WTC11 (cell line): Measurements from ENCODE around the gene LETM1. TPM values are rescaled to one million over a fixed set of nuclear protein-coding genes. Genes with fewer than 3 reads are reported as not detected.

ENCODE experiments used
- ATAC-seq: fragments of 200-7000 bp; cut with Tn5 transposase; 2 replicates; pipeline ENCODE4 v1.10.0; 2021; ENCODE audit warnings: mild to moderate bottlenecking, moderate library complexity
- CTCF ChIA-PET: fragments of 300-600 bp; sonication (Branson Sonifier 250); formaldehyde crosslinking; loops from one replicate; lab custom pipeline; 2021; ENCODE audit warnings: antibody characterized with exemption; lab: Charles Lee
- POLR2A ChIA-PET: fragments of 350-600 bp; sonication (Branson Sonifier 250); formaldehyde crosslinking; loops from one replicate; lab custom pipeline; 2021; ENCODE audit warnings: antibody characterized with exemption; lab: Charles Lee
- DNase-seq: peaks from one replicate; pipeline ENCODE4 v3.0.0; 2021; ENCODE audit warnings: low spot score
- H3K27ac Mint-ChIP-seq: 2 replicates; pipeline ENCODE4 v1.8.0; 2021; ENCODE audit warnings: mixed read lengths
- H3K27me3 Mint-ChIP-seq: 2 replicates; pipeline ENCODE4 v1.8.0; 2021; ENCODE audit warnings: low read depth, mild to moderate bottlenecking, moderate library complexity, mixed read lengths
- H3K36me3 Mint-ChIP-seq: 2 replicates; pipeline ENCODE4 v1.8.0; 2021; ENCODE audit warnings: mixed read lengths
- H3K4me1 Mint-ChIP-seq: 2 replicates; pipeline ENCODE4 v1.8.0; 2022; ENCODE audit warnings: mixed read lengths
- H3K4me3 Mint-ChIP-seq: 2 replicates; pipeline ENCODE4 v1.8.0; 2021; ENCODE audit warnings: mild to moderate bottlenecking, moderate library complexity, mixed read lengths
- H3K9me3 Mint-ChIP-seq: 2 replicates; pipeline ENCODE4 v1.8.0; 2021; ENCODE audit warnings: mixed read lengths
- ATF1 ChIP-seq: sonication (generic); formaldehyde crosslinking; IDR thresholded peaks from 2 replicates; pipeline ENCODE4 v1.8.1; 2023; ENCODE audit warnings: mild to moderate bottlenecking, moderate library complexity, missing genetic modification reagents
- EMX1 ChIP-seq: fragments of 250-450 bp; sonication (Bioruptor Pico); IDR thresholded peaks from 2 replicates; pipeline ENCODE4 v1.8.0; 2021; ENCODE audit warnings: mild to moderate bottlenecking
- FOXK1 ChIP-seq: sonication (generic); formaldehyde crosslinking; IDR thresholded peaks from 2 replicates; pipeline ENCODE4 v1.8.0; 2022; ENCODE audit warnings: mild to moderate bottlenecking, moderate library complexity, missing genetic modification reagents
- GRHL2 ChIP-seq: fragments of 250-450 bp; sonication (Bioruptor Pico); IDR thresholded peaks from 2 replicates; pipeline ENCODE4 v1.8.0; 2022; ENCODE audit warnings: mild to moderate bottlenecking, moderate library complexity; ENCODE audit not compliant: insufficient replicate concordance, severe bottlenecking
- HMGA2 ChIP-seq: fragments of 250-450 bp; sonication (Bioruptor Pico); IDR thresholded peaks from 2 replicates; pipeline ENCODE4 v1.4.0; 2021; ENCODE audit warnings: mild to moderate bottlenecking, moderate library complexity
- JAZF1 ChIP-seq: fragments of 250-450 bp; sonication (Bioruptor Pico); IDR thresholded peaks from 2 replicates; pipeline ENCODE4 v1.9.0; 2021; ENCODE audit warnings: moderate library complexity, mild to moderate bottlenecking, inconsistent platforms
- MXD4 ChIP-seq: fragments of 250-450 bp; sonication (Bioruptor Pico); IDR thresholded peaks from 2 replicates; pipeline ENCODE4 v1.8.0; 2021; ENCODE audit warnings: mild to moderate bottlenecking, moderate library complexity, borderline replicate concordance
- NFE2L1 ChIP-seq: sonication (generic); formaldehyde crosslinking; IDR thresholded peaks from 2 replicates; pipeline ENCODE4 v1.8.1; 2023; ENCODE audit warnings: missing genetic modification reagents
- OVOL2 ChIP-seq: fragments of 250-450 bp; sonication (Bioruptor Pico); IDR thresholded peaks from 2 replicates; pipeline ENCODE4 v1.9.0; 2021; ENCODE audit warnings: mild to moderate bottlenecking, borderline replicate concordance
- PRRX2 ChIP-seq: fragments of 250-450 bp; sonication (Bioruptor Pico); IDR thresholded peaks from 2 replicates; pipeline ENCODE4 v1.8.0; 2021; ENCODE audit warnings: mild to moderate bottlenecking
- RELA ChIP-seq: sonication (generic); formaldehyde crosslinking; IDR thresholded peaks from 2 replicates; pipeline ENCODE4 v1.8.1; 2022; ENCODE audit warnings: missing genetic modification reagents, mild to moderate bottlenecking, borderline replicate concordance
- RORB ChIP-seq: fragments of 250-450 bp; sonication (Bioruptor Pico); IDR thresholded peaks from 2 replicates; pipeline ENCODE4 v1.9.0; 2021; ENCODE audit warnings: mild to moderate bottlenecking
- ZNF232 ChIP-seq: sonication (generic); formaldehyde crosslinking; IDR thresholded peaks from 2 replicates; pipeline ENCODE4 v1.8.0; 2022; ENCODE audit warnings: mild to moderate bottlenecking, missing genetic modification reagents
- ZNF671 ChIP-seq: fragments of 250-450 bp; sonication (Bioruptor Pico); IDR thresholded peaks from 2 replicates; pipeline ENCODE4 v1.8.0; 2021; ENCODE audit warnings: mild to moderate bottlenecking
- total RNA-seq: library from RNA; stranded (reverse); gene quantifications from 3 replicates; pipeline ENCODE4 v1.2.3, GENCODE V29; 2021
- TF ChIP-seq, protein P1 (sequence below): sonication (generic); formaldehyde crosslinking; IDR thresholded peaks from 2 replicates; pipeline ENCODE4 v1.8.1; 2023; ENCODE audit warnings: mild to moderate bottlenecking, missing genetic modification reagents, borderline replicate concordance
- TF ChIP-seq, protein P2 (sequence below): sonication (generic); formaldehyde crosslinking; IDR thresholded peaks from 2 replicates; pipeline ENCODE4 v1.8.1; 2023; ENCODE audit warnings: mild to moderate bottlenecking, missing genetic modification reagents, moderate library complexity
- TF ChIP-seq, protein P3 (sequence below): fragments of 250-450 bp; sonication (Bioruptor Pico); IDR thresholded peaks from 2 replicates; pipeline ENCODE4 v2.1.2; 2022; ENCODE audit warnings: mild to moderate bottlenecking, moderate library complexity
- TF ChIP-seq, protein P4 (sequence below): sonication (generic); formaldehyde crosslinking; IDR thresholded peaks from 2 replicates; pipeline ENCODE4 v1.8.1; 2023; ENCODE audit warnings: mild to moderate bottlenecking, missing genetic modification reagents, moderate library complexity
- TF ChIP-seq, protein P5 (sequence below): sonication (generic); formaldehyde crosslinking; IDR thresholded peaks from 2 replicates; pipeline ENCODE4 v1.8.1; 2023; ENCODE audit warnings: mild to moderate bottlenecking, missing genetic modification reagents
- TF ChIP-seq, protein P6 (sequence below): fragments of 250-450 bp; sonication (Bioruptor Pico); conservative IDR thresholded peaks from 2 replicates; pipeline ENCODE4 v1.9.0; 2021; ENCODE audit warnings: mild to moderate bottlenecking
- TF ChIP-seq, protein P7 (sequence below): fragments of 250-450 bp; sonication (Bioruptor Pico); IDR thresholded peaks from 2 replicates; pipeline ENCODE4 v1.9.0; 2021; ENCODE audit warnings: mild to moderate bottlenecking

LETM1 gene
- total RNA-seq, 1 experiment from 2014 or later: 66.7 TPM

DNA sequence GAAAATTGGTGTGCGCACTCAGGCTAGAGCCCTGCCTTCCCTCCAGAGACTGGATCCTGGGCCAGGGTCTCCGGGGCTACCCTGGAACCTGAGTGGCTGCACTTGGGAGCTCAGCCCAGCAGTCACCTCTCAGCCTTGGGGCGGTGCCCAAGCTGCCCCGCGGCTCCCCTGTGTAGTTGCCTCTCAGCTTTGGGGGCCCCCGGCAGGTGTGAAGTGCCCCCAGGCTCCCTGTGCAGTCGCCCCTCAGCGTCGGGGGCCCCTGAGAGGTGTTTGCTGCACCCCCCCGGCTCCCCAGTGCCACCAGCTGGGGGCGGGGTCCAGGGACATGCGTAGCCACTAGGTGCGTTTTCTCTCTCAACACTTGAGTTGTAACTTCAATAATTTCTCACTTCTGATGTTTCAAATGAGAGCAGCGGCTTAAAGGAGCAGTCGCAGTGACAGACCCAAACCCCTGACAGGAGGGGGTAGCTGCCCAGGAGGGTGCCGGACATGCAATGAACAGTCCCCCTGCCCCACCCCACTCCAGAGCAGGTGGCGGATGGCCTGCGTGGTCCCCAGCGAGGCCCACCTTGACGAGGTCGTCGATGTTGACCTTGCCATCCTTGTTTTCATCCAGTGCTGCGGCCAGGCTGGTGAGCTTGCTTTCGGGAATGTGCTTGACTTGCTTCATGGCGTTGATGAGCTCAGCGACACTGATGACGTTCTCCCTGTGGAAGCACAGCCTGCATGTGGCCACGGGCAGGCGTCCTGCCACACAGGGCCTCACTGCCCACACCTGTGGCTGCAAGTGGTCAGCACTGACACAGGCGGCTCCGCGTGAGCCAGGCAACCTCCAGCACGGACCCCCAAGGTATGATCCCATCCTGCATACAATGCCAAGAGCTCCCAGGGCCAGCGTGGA lies 40.6 kb downstream of the LETM1 start (continued):
- TF ChIP-seq, protein P1, sequence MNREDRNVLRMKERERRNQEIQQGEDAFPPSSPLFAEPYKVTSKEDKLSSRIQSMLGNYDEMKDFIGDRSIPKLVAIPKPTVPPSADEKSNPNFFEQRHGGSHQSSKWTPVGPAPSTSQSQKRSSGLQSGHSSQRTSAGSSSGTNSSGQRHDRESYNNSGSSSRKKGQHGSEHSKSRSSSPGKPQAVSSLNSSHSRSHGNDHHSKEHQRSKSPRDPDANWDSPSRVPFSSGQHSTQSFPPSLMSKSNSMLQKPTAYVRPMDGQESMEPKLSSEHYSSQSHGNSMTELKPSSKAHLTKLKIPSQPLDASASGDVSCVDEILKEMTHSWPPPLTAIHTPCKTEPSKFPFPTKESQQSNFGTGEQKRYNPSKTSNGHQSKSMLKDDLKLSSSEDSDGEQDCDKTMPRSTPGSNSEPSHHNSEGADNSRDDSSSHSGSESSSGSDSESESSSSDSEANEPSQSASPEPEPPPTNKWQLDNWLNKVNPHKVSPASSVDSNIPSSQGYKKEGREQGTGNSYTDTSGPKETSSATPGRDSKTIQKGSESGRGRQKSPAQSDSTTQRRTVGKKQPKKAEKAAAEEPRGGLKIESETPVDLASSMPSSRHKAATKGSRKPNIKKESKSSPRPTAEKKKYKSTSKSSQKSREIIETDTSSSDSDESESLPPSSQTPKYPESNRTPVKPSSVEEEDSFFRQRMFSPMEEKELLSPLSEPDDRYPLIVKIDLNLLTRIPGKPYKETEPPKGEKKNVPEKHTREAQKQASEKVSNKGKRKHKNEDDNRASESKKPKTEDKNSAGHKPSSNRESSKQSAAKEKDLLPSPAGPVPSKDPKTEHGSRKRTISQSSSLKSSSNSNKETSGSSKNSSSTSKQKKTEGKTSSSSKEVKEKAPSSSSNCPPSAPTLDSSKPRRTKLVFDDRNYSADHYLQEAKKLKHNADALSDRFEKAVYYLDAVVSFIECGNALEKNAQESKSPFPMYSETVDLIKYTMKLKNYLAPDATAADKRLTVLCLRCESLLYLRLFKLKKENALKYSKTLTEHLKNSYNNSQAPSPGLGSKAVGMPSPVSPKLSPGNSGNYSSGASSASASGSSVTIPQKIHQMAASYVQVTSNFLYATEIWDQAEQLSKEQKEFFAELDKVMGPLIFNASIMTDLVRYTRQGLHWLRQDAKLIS (CRISPR knock-in tag): no peak
- TF ChIP-seq JAZF1 (CRISPR knock-in tag) (no peak), ZNF671 (CRISPR knock-in tag) (no peak), FOXK1 (no peak), OVOL2 (no peak), EMX1 (CRISPR knock-in tag) (no peak), ATF1 (no peak), MXD4 (no peak)
- TF ChIP-seq, protein P2, sequence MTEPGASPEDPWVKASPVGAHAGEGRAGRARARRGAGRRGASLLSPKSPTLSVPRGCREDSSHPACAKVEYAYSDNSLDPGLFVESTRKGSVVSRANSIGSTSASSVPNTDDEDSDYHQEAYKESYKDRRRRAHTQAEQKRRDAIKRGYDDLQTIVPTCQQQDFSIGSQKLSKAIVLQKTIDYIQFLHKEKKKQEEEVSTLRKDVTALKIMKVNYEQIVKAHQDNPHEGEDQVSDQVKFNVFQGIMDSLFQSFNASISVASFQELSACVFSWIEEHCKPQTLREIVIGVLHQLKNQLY (CRISPR knock-in tag): no peak
- TF ChIP-seq, protein P3, sequence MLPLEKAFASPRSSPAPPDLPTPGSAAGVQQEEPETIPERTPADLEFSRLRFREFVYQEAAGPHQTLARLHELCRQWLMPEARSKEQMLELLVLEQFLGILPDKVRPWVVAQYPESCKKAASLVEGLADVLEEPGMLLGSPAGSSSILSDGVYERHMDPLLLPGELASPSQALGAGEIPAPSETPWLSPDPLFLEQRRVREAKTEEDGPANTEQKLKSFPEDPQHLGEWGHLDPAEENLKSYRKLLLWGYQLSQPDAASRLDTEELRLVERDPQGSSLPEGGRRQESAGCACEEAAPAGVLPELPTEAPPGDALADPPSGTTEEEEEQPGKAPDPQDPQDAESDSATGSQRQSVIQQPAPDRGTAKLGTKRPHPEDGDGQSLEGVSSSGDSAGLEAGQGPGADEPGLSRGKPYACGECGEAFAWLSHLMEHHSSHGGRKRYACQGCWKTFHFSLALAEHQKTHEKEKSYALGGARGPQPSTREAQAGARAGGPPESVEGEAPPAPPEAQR (CRISPR knock-in tag): no peak
- TF ChIP-seq, all 79 proteins: peak for 0

DNA sequence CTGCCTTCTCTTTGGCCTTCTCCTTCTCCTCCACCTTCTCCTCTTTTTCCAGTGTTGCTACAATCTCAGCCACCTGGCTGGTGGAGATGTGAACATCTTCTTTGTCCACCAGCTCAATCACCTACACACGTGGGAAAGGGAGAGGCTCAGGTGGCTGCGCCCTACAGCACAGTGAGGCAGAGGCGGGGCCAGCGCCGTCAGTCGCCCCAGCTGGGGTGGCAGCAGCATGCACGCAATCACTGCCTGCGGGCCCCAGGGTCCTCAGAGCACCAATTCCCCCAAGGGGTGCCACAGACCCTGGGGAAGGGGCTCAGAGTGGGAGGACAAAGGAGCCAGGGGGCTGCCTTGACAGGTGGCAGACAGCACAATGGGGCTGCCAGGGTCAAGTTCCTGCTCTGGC lies 41.5 kb downstream of the LETM1 start:
- CTCF ChIA-PET: interaction anchor here (1.0 to 4.7 kb wide), 7 partner anchors 62 to 117 kb away, joined by 3 to 48 read pairs (median 3); no protein-coding TSS in a partner anchor
- no peaks in the 10 kb centered on the region for H3K4me1 Mint-ChIP-seq
- no peak for DNase-seq
- no peak for ATAC-seq
- H3K27me3 Mint-ChIP-seq: no peaks in the 10 kb centered on the region
- H3K27ac Mint-ChIP-seq: no peak overlapping the region
- H3K36me3 Mint-ChIP-seq: peaks cover 30% of the 10 kb centered on the region
- no peak overlapping the region for H3K4me3 Mint-ChIP-seq
- POLR2A ChIA-PET: no interaction called here
- TF ChIP-seq ZNF232 (no peak), RELA (no peak), NFE2L1 (CRISPR knock-in tag) (no peak), PRRX2 (CRISPR knock-in tag) (no peak), ZNF671 (CRISPR knock-in tag) (no peak), GRHL2 (CRISPR knock-in tag) (no peak), RORB (CRISPR knock-in tag) (no peak), HMGA2 (CRISPR knock-in tag) (no peak)
- TF ChIP-seq, protein P4, sequence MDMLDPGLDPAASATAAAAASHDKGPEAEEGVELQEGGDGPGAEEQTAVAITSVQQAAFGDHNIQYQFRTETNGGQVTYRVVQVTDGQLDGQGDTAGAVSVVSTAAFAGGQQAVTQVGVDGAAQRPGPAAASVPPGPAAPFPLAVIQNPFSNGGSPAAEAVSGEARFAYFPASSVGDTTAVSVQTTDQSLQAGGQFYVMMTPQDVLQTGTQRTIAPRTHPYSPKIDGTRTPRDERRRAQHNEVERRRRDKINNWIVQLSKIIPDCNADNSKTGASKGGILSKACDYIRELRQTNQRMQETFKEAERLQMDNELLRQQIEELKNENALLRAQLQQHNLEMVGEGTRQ: no peak
- TF ChIP-seq, protein P5, sequence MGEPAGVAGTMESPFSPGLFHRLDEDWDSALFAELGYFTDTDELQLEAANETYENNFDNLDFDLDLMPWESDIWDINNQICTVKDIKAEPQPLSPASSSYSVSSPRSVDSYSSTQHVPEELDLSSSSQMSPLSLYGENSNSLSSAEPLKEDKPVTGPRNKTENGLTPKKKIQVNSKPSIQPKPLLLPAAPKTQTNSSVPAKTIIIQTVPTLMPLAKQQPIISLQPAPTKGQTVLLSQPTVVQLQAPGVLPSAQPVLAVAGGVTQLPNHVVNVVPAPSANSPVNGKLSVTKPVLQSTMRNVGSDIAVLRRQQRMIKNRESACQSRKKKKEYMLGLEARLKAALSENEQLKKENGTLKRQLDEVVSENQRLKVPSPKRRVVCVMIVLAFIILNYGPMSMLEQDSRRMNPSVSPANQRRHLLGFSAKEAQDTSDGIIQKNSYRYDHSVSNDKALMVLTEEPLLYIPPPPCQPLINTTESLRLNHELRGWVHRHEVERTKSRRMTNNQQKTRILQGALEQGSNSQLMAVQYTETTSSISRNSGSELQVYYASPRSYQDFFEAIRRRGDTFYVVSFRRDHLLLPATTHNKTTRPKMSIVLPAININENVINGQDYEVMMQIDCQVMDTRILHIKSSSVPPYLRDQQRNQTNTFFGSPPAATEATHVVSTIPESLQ: no peak
- TF ChIP-seq, protein P6, sequence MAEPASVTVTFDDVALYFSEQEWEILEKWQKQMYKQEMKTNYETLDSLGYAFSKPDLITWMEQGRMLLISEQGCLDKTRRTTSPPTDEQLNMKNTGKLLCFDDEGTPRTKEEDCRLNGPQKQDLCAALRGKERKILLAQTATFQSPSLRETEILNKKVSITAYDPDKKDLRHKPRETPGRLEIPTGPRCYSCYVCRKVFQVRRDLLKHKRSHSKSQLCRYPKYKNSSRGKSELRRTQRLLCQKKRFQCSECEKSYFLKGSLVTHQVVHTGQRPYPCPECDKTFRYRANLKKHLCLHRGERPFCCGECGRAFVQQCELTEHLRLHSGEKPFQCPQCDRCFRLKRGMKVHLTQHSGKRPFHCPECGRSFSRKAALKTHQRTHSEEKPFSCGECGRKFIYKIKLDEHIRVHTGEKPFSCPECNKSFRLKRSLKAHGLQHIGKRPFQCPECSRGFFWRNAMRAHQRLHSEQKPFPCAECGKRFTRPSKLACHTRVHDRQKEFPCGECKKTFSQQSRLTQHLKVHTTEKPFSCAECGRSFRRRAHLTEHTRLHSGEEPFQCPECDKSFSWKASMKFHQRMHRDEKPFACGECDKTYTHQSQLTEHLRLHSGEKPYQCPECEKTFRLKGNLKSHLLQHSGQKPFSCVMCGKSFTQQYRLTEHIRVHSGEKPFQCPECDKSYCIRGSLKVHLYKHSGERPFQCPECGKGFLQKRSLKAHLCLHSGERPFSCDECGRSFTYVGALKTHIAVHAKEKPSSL (CRISPR knock-in tag): no peak
- TF ChIP-seq, protein P7, sequence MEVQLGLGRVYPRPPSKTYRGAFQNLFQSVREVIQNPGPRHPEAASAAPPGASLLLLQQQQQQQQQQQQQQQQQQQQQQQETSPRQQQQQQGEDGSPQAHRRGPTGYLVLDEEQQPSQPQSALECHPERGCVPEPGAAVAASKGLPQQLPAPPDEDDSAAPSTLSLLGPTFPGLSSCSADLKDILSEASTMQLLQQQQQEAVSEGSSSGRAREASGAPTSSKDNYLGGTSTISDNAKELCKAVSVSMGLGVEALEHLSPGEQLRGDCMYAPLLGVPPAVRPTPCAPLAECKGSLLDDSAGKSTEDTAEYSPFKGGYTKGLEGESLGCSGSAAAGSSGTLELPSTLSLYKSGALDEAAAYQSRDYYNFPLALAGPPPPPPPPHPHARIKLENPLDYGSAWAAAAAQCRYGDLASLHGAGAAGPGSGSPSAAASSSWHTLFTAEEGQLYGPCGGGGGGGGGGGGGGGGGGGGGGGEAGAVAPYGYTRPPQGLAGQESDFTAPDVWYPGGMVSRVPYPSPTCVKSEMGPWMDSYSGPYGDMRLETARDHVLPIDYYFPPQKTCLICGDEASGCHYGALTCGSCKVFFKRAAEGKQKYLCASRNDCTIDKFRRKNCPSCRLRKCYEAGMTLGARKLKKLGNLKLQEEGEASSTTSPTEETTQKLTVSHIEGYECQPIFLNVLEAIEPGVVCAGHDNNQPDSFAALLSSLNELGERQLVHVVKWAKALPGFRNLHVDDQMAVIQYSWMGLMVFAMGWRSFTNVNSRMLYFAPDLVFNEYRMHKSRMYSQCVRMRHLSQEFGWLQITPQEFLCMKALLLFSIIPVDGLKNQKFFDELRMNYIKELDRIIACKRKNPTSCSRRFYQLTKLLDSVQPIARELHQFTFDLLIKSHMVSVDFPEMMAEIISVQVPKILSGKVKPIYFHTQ (CRISPR knock-in tag): no peak
- no peaks in the 10 kb centered on the region for H3K9me3 Mint-ChIP-seq
